ENCODE measurements around the gene AMER2. TPM values are rescaled to one million over a fixed set of nuclear protein-coding genes. Genes with fewer than 3 reads are reported as not detected.

AMER2 gene
- total RNA-seq, 1 donor from 2014 or later: not detected

DNA sequence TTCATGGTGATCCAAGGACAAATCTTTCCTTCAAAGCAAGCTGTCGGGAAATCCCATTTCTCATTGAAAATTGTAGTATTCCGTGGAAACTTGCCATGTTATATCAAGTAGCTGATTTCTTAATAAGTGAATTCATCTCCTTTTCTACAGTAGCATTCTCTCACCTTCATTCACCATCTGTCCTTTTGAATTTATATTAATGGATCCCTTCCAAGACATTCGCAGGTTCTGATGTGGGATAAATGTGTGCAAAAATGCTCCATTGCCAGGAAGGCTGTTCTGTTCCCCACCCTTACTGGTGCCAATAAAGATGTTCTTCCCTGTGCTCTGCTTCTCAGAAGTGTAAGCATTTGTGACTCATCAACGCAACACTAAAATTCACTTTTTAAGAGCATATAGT lies 36.2 kb downstream of the AMER2 start:
- Mint-ChIP-seq H3K27ac (no peak overlapping the region), H3K9me3 (no peaks in the 10 kb centered on the region), H3K4me1 (ENCODE audit: low read depth) (peaks cover 1% of the 10 kb centered on the region), H3K36me3 (ENCODE audit: low read depth) (no peaks in the 10 kb centered on the region), H3K4me3 (ENCODE audit: low read depth) (no peak overlapping the region), H3K27me3 (ENCODE audit: low read depth) (peaks cover 23% of the 10 kb centered on the region)
- intact Hi-C loops (cut with micrococcal nuclease): no loop called here
- DNase-seq (ENCODE audit: low spot score): no peak

DNA sequence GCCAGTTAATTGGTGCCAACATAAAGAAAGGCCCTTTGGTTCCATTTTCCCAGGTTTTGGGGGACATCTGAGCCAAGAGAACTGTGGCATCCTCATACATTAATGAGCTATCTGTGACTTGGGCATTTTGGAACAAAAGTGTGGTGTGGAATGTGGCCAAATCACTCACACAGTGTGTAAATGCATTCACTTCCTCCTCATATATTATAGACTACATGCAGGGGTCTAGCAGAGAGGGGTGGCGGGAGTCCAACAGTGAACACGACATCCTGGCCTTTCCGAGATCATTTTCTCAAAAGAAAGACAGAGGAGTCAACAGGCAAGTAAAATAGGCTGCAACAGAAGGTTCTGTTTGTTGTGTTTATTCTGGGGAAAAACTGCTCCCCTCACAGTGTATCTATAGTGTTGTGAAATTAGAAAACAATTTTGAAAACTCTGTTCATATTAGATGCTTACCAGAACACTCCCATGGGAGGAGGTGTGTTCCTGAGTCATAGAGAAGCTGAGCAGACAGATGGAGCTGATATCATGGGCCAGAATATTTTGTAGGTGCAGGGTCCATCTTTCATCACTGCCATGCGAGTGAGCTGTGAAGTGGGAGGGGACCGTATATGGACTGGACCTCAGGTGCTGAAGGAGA lies 39.2 kb downstream of the AMER2 start:
- Mint-ChIP-seq H3K27ac (no peak overlapping the region), H3K4me1 (ENCODE audit: low read depth) (peaks cover 5% of the 10 kb centered on the region), H3K9me3 (no peaks in the 10 kb centered on the region), H3K36me3 (ENCODE audit: low read depth) (no peaks in the 10 kb centered on the region), H3K27me3 (ENCODE audit: low read depth) (peaks cover 20% of the 10 kb centered on the region), H3K4me3 (ENCODE audit: low read depth) (no peak overlapping the region)
- no peak for DNase-seq (ENCODE audit: low spot score)
- intact Hi-C loops (cut with micrococcal nuclease): no loop called here

DNA sequence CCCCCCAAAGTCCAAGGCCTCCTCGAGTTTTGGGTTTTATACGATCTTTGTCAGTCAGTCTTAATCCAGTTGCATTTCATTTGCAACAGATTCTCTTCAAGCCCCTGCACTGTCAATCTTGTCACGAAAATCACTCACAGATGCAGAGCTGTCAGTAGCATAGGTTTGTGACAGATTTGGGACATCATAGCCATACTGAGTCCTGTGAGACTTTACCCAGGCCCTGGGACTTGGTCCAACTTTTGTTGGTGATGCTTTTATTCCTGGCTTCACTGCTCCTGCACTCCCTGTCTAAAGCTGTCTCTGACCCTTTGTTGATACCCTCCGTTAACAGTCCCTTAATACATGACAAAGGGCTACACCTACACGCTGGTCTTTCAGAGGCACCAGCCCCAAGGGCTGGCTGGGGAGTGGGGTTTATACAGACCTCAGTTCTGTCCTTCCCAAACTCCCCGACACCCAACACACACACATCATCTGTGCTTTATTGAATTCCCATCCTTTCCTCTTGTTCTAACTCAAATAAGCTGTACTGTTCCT lies 40.1 kb downstream of the AMER2 start:
- peaks cover 12% of the 10 kb centered on the region for H3K27me3 Mint-ChIP-seq (ENCODE audit: low read depth)
- no peak for DNase-seq (ENCODE audit: low spot score)
- peaks cover 5% of the 10 kb centered on the region for H3K4me1 Mint-ChIP-seq (ENCODE audit: low read depth)
- no peaks in the 10 kb centered on the region for H3K36me3 Mint-ChIP-seq (ENCODE audit: low read depth)
- no peak overlapping the region for H3K4me3 Mint-ChIP-seq (ENCODE audit: low read depth)
- intact Hi-C loops (cut with micrococcal nuclease): no loop called here
- H3K27ac Mint-ChIP-seq: no peak overlapping the region
- no peaks in the 10 kb centered on the region for H3K9me3 Mint-ChIP-seq

DNA sequence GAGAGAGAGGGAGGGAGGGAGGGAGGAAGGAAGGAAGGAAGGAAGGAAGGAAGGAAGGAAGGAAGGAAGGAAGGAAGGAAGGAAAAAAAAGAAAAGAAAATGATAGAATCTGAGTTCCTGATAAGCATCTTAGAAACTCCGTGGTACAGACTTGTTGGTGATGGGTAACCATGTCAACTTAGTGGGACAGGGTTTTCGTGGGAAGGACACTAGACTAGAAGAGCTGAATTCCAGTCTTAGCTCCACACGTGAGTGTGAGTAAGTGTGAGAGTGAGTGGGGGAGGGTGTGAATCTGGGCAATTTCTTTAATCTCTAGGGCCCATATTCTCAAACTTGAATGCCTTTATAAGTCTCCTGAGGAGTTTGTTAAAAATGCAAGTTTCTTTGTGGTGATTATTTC lies 41.1 kb downstream of the AMER2 start:
- H3K36me3 Mint-ChIP-seq (ENCODE audit: low read depth): no peaks in the 10 kb centered on the region
- no peak for DNase-seq (ENCODE audit: low spot score)

DNA sequence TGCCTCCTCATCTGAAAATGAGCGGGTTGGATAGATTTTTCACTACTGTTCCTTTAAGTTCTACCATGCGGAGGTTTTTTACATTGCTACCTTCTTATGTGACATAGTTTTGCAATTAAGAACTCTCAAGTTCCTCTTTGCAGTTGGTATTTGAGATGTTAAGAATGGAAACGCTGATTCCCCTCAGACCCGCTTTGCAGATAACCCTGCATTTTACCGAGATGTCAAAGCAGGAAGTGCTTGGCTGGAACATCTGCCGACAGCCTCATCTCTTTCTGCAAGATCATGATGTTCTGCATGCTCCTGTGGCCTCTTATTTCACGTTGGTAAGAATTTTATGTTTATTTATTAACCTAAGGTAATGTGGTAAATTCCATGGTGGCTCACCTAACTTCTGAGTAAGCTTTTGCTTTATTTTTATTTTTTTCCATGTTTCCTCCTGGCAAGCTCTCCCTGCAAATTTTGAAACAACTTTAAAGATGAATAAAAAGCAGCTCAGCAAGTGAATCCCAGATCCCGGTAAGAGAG lies 53.6 kb downstream of the AMER2 start:
- intact Hi-C loops (cut with micrococcal nuclease): no loop called here
- no peaks in the 10 kb centered on the region for H3K9me3 Mint-ChIP-seq
- no peak overlapping the region for H3K4me3 Mint-ChIP-seq (ENCODE audit: low read depth)
- DNase-seq (ENCODE audit: low spot score): no peak
- H3K27me3 Mint-ChIP-seq (ENCODE audit: low read depth): peaks cover 26% of the 10 kb centered on the region
- H3K4me1 Mint-ChIP-seq (ENCODE audit: low read depth): peaks cover 2% of the 10 kb centered on the region
- no peak overlapping the region for H3K27ac Mint-ChIP-seq
- H3K36me3 Mint-ChIP-seq (ENCODE audit: low read depth): no peaks in the 10 kb centered on the region

More for the DNA sequence above, 41.1 kb downstream of the AMER2 start:
- Mint-ChIP-seq H3K4me1 (ENCODE audit: low read depth) (peaks cover 5% of the 10 kb centered on the region), H3K9me3 (no peaks in the 10 kb centered on the region), H3K4me3 (ENCODE audit: low read depth) (no peak overlapping the region), H3K27me3 (ENCODE audit: low read depth) (peaks cover 8% of the 10 kb centered on the region), H3K27ac (no peak overlapping the region)
- intact Hi-C loops (cut with micrococcal nuclease): no loop called here

DNA sequence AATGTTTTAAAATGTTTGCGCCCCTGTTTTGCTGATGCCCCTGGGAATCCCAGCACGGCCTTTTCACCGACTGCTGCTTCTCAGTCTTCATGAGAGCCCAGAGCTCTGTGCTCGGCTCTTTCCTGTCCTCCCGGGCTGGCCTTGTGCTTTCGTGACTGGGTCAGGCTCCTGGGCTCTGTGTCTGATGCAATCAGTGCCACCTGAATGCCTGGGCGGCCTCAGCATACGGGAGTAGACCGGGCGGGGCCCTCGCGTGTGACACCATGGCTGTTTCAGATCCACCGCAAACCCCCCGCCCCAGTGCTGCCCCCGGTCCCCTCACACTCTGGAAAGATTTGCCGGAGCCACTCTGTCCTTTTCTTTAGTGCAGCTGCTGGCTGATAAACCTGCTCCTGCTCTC lies 54.8 kb downstream of the AMER2 start:
- intact Hi-C loops (cut with micrococcal nuclease): no loop called here
- Mint-ChIP-seq H3K27me3 (ENCODE audit: low read depth) (peaks cover 22% of the 10 kb centered on the region), H3K9me3 (no peaks in the 10 kb centered on the region), H3K36me3 (ENCODE audit: low read depth) (no peaks in the 10 kb centered on the region), H3K4me1 (ENCODE audit: low read depth) (peaks cover 2% of the 10 kb centered on the region), H3K27ac (no peak overlapping the region), H3K4me3 (ENCODE audit: low read depth) (no peak overlapping the region)
- no peak for DNase-seq (ENCODE audit: low spot score)

DNA sequence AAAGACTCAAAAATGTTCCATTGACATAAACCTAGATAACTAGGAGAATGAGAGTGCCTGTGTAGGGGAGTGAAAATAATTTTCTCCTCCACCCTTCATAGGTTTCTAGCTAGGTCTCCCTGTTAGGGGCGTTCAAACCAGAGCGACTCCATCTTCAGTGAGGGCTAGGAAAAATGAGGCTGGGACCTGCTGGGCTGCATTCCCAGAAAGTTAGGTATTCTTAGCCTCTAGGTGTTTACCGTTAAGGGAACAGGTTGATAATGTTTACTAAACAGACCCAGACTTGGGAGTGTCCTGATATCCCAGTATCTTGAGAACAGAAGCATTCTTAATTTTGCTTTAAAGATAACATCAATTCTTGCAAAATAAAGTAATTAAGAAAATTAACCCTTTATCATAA lies 56.0 kb downstream of the AMER2 start:
- Mint-ChIP-seq H3K4me3 (ENCODE audit: low read depth) (no peak overlapping the region), H3K27ac (no peak overlapping the region), H3K36me3 (ENCODE audit: low read depth) (no peaks in the 10 kb centered on the region), H3K27me3 (ENCODE audit: low read depth) (peaks cover 13% of the 10 kb centered on the region), H3K4me1 (ENCODE audit: low read depth) (peaks cover 2% of the 10 kb centered on the region), H3K9me3 (no peaks in the 10 kb centered on the region)
- DNase-seq (ENCODE audit: low spot score): no peak
- intact Hi-C loops (cut with micrococcal nuclease): no loop called here

DNA sequence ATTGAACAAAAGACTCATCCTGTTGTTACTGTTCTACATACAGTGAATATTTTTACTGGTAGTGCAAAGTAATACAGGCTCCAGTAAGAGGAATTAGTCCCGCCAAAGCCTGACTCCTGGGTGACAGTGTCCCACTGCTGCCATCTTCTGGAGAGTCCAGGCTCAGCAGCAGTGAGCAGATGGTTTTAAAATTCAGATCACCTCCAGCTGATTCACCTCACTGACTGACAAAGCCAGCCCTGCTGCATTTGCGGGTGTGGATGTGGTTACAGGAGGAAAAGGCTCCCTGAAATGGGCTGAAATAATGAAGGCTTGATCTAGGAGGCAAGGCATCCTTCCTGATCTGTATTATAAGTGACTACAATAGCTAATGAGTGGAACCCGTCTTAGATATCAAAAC lies 57.9 kb downstream of the AMER2 start:
- no peak overlapping the region for H3K27ac Mint-ChIP-seq
- DNase-seq (ENCODE audit: low spot score): peak; percentile 56
- H3K36me3 Mint-ChIP-seq (ENCODE audit: low read depth): no peaks in the 10 kb centered on the region
- H3K4me1 Mint-ChIP-seq (ENCODE audit: low read depth): peaks cover 2% of the 10 kb centered on the region
- peaks cover 5% of the 10 kb centered on the region for H3K27me3 Mint-ChIP-seq (ENCODE audit: low read depth)
- intact Hi-C loops (cut with micrococcal nuclease): loop anchor here (2.0 to 5.0 kb wide), 2 partner anchors 29 to 117 kb away; no protein-coding TSS in a partner anchor
- H3K9me3 Mint-ChIP-seq: no peaks in the 10 kb centered on the region
- H3K4me3 Mint-ChIP-seq (ENCODE audit: low read depth): no peak overlapping the region

DNA sequence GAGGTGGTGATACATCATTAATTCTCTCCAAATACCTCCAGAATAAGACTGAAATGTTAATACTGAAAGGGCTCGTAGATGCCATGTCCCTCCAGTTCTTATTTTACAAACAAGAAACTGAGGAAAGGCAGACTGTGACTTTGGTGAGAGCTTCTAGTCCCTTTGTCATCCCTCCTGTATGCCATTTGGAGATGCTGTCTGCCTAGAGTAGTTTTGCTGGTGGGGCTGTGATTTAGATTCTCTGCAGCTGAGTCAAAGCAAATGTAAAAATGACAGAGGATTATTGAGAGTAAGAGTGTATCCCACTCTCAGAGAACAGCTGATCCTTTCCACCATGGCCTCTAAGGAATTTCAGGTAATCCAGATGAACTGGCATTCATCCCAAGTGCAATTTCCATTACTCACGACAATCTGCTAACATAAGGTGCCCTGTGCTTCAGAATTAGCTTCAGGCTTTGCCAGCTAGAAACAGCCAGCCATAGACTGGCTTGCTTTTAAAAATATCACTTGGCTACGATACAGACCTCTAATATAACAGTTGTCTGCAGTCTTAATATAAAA lies 59.3 kb downstream of the AMER2 start:
- peaks cover 6% of the 10 kb centered on the region for H3K27me3 Mint-ChIP-seq (ENCODE audit: low read depth)
- no peak for DNase-seq (ENCODE audit: low spot score)
- intact Hi-C loops (cut with micrococcal nuclease): loop anchor here (5.0 kb wide), 1 partner anchor 115 kb away; no protein-coding TSS in a partner anchor
- H3K27ac Mint-ChIP-seq: no peak overlapping the region
- no peak overlapping the region for H3K4me3 Mint-ChIP-seq (ENCODE audit: low read depth)
- peaks cover 2% of the 10 kb centered on the region for H3K4me1 Mint-ChIP-seq (ENCODE audit: low read depth)
- H3K9me3 Mint-ChIP-seq: no peaks in the 10 kb centered on the region
- H3K36me3 Mint-ChIP-seq (ENCODE audit: low read depth): no peaks in the 10 kb centered on the region

Other genes with a start within 250 kb of the AMER2 start
- 0.23 and 0.39 TPM in 2 replicates for gene PABPC3, start 76.2 kb downstream of the AMER2 start, total RNA-seq
- 16.3 and 16.5 TPM in 2 replicates for gene MTMR6, start 115.2 kb upstream of the AMER2 start, total RNA-seq
- gene NUP58, start 129.3 kb upstream of the AMER2 start, total RNA-seq: 129 and 131 TPM in 2 replicates
- 0.11 and 0.16 TPM in 2 replicates for gene ATP8A2, start 199.7 kb upstream of the AMER2 start, total RNA-seq